Naive thymus-derived CD8-positive, alpha-beta T cell (primary cell): Measurements from ENCODE around the gene ZNF789. TPM values are rescaled to one million over a fixed set of nuclear protein-coding genes. Genes with fewer than 3 reads are reported as not detected.

Experiments
- ATAC-seq, 2 donors: fragments of 150-1000 bp; cut with Tn5 transposase in 1 of 2; sonication (Bioruptor Pico), chemical (Tn5 transposase) in 1 of 2; 1 replicate in 1 of 2; 2 replicates in 1 of 2; pipeline ENCODE4 v1.10.0; 2021; ENCODE audit warnings: mild to moderate bottlenecking in 2 of 2, moderate library complexity in 2 of 2
- POLR2A ChIA-PET: fragments of 350-600 bp; sonication (Branson Sonifier 250); formaldehyde crosslinking; loops from one replicate; lab custom pipeline; 2021; ENCODE audit warnings: antibody characterized with exemption; lab: Charles Lee
- DNase-seq, 10 donors: peaks; one replicate each; pipeline versions ENCODE4 v3.0.0 to v3.0.0-alpha.2; 2020 to 2022
- H3K27ac Mint-ChIP-seq, 10 donors: one replicate each; pipeline ENCODE4 v1.8.0; 2020 to 2022; ENCODE audit warnings: mild to moderate bottlenecking in 10 of 10, mixed read lengths in 10 of 10, moderate library complexity in 4 of 10, inconsistent platforms in 1 of 10
- H3K27me3 Mint-ChIP-seq, 5 donors: one replicate each; pipeline ENCODE4 v1.8.0; 2021 to 2022; ENCODE audit warnings: mixed read lengths in 5 of 5
- H3K36me3 Mint-ChIP-seq, 3 donors: one replicate each; pipeline ENCODE4 v1.8.0; 2020 to 2022; ENCODE audit warnings: mixed read lengths in 3 of 3, mild to moderate bottlenecking in 2 of 3, inconsistent platforms in 1 of 3
- H3K4me1 Mint-ChIP-seq, 4 donors: one replicate each; pipeline ENCODE4 v1.8.0; 2021 to 2022; ENCODE audit warnings: mixed read lengths in 4 of 4
- H3K4me3 Mint-ChIP-seq, 10 donors: one replicate each; pipeline ENCODE4 v1.8.0; 2020 to 2022; ENCODE audit warnings: mild to moderate bottlenecking in 10 of 10, mixed read lengths in 10 of 10, moderate library complexity in 6 of 10, inconsistent platforms in 1 of 10
- H3K9me3 Mint-ChIP-seq, 9 donors: one replicate each; pipeline ENCODE4 v1.8.0; 2020 to 2022; ENCODE audit warnings: mixed read lengths in 9 of 9, mild to moderate bottlenecking in 3 of 9, inconsistent platforms in 1 of 9, moderate library complexity in 1 of 9
- polyA plus RNA-seq, 3 donors: library from polyadenylated mRNA; unstranded; fragments of 300-500 nt; fragmentation: Illumina TruSeq; gene quantifications; one replicate each; pipeline ENCODE4 v1.2.3, GENCODE V29; 2021
- total RNA-seq, 8 experiments: library from RNA in 2 of 8; stranded (reverse) in 2 of 8; gene quantifications; one replicate each; pipeline ENCODE4 v1.2.3 and lab custom pipeline; 2021 to 2026

ZNF789 gene
- total and polyA plus RNA-seq, 5 experiments from 2014 or later: 7.3 to 31.8 (median 8.2) TPM

DNA sequence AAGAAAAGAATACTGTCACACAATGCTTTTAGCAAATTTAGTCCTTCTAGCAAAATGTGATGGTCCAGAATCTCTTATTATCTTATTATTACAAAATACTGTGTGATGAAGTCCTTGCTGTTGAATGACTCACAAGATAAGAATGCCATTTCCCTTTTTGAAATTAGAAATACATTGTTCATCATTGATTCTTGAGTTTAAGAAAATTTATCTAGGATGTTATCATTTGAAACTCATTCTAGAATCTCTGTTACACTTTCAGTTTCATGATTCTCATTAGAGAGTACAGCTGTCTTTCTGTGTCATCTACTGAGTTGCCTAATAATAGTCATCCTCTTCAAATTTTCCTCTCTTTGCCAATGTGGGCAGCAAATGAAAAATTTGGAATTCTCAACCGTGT, 41.4 kb downstream of the ZNF789 start:
- no peak for ATAC-seq
- DNase-seq: no peak
- Mint-ChIP-seq H3K36me3 (peaks cover 0 to 69% (median 11%) of the 10 kb centered on the region in 3 donors), H3K9me3 (no peaks in the 10 kb centered on the region), H3K4me3 (no peak overlapping the region), H3K4me1 (peaks cover 3 to 26% (median 10%) of the 10 kb centered on the region in 4 donors), H3K27ac (no peak overlapping the region), H3K27me3 (no peaks in the 10 kb centered on the region)
- POLR2A ChIA-PET: interaction anchor here (0.6 kb wide), 1 partner anchor 364 kb away, joined by 3 read pairs; no protein-coding TSS in a partner anchor

DNA sequence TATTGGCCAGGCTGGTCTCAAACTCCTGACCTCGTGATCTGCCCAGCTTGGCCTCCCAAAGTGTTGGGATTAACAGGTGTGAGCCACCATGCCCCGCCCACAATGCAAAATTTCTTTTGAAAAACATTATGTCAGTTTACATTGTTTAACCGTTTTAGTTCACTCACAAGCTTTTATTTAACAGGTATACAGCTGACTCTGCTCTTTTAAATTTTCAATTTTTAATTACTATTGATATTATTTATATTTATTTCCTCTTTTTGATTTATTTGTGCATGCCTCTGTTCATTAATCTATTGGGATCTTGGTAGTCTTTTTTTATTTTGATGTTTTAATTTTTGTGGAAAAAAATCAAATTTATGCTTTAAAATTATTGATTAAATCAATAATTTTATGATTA, 48.7 kb downstream of the ZNF789 start:
- Mint-ChIP-seq H3K27ac (no peak overlapping the region), H3K36me3 (peaks cover 9 to 57% (median 22%) of the 10 kb centered on the region in 3 donors)
- no peak for DNase-seq

DNA sequence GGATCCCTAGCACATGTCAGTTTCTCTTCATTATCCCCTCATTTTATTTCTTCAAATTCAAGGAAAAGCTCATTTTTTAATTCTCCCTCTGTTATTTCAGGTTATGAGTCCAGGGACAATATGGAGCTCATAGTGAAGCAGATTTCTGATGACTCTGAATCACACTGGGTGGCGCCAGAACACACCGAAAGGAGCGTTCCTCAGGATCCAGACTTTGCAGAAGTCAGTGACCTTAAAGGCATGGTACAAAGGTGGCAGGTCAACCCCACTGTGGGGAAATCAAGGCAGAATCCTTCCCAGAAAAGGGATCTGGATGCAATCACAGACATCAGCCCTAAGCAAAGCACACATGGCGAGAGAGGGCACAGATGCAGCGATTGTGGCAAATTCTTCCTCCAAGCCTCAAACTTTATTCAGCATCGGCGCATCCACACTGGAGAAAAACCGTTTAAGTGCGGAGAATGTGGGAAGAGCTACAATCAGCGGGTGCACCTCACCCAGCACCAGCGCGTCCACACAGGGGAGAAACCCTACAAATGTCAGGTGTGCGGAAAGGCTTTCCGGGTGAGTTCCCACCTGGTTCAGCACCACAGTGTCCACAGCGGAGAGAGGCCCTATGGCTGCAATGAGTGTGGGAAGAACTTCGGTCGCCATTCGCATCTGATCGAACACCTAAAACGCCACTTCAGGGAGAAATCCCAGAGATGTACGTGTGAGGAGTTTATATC, 53.2 kb downstream of the ZNF789 start:
- Mint-ChIP-seq H3K27ac (peak overlapping the region in 5 of 10 donors; percentile 5 to 85 (median 52)), H3K4me3 (peak overlapping the region in 1 of 10 donors; percentile 25), H3K9me3 (peaks cover 0 to 21% (median 9%) of the 10 kb centered on the region in 9 donors), H3K27me3 (no peaks in the 10 kb centered on the region), H3K4me1 (peaks cover 0 to 8% (median 2%) of the 10 kb centered on the region in 4 donors), H3K36me3 (peaks cover 17 to 63% (median 36%) of the 10 kb centered on the region in 3 donors)
- POLR2A ChIA-PET: interaction anchor here (0.6 to 1.4 kb wide), 2 partner anchors 26 to 55 kb away, joined by 3 to 4 read pairs; partner anchors contain the start of gene FAM200A
- ATAC-seq (peak; percentile 45 to 59), DNase-seq (peak in 3 of 10 donors; percentile 9 to 25 (median 15))

More for the DNA sequence above, 48.7 kb downstream of the ZNF789 start:
- POLR2A ChIA-PET: interaction anchor here (1.1 kb wide), 1 partner anchor 22 kb away, joined by 4 read pairs; the partner anchor contains the start of gene ZNF394
- H3K4me1 Mint-ChIP-seq: peaks cover 0 to 8% (median 0%) of the 10 kb centered on the region in 4 donors
- H3K4me3 Mint-ChIP-seq: no peak overlapping the region
- H3K9me3 Mint-ChIP-seq: no peaks in the 10 kb centered on the region
- no peak for ATAC-seq
- H3K27me3 Mint-ChIP-seq: no peaks in the 10 kb centered on the region

DNA sequence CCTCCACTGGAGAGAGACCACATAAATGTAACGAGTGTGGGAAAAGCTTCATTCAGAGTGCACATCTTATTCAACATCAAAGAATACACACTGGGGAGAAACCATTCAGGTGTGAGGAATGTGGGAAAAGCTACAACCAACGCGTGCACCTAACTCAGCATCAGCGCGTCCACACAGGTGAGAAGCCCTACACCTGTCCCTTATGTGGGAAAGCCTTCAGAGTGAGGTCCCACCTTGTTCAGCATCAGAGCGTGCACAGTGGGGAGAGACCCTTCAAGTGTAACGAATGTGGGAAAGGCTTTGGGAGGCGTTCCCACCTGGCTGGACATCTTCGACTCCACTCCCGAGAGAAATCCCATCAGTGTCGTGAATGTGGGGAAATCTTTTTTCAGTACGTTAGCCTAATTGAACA, 58.7 kb downstream of the ZNF789 start:
- POLR2A ChIA-PET: no interaction called here
- no peak for DNase-seq

DNA sequence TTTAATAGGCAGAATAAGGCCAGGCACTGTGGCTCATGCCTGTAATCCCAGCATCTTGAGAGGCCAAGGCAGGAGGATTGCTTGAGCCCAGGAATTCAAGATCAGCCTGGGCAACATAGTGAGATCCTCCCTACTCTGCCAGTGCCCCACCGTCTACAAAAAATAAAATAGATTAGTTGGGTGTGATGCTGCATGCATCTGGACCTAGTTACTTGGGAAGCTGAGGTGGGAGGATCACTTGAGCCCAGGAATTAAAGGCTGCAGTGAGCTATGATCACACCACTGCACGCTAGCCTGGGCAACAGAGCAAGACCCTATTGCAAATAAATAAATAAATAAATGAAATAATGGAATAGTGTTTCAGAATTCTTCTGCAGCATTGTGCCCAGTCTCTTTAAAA, 63.0 kb downstream of the ZNF789 start:
- Mint-ChIP-seq H3K27ac (no peak overlapping the region), H3K4me1 (no peaks in the 10 kb centered on the region), H3K4me3 (no peak overlapping the region), H3K9me3 (peaks cover 0 to 68% (median 28%) of the 10 kb centered on the region in 9 donors), H3K36me3 (peaks cover 26 to 36% (median 28%) of the 10 kb centered on the region in 3 donors), H3K27me3 (no peaks in the 10 kb centered on the region)
- POLR2A ChIA-PET: no interaction called here
- DNase-seq (no peak), ATAC-seq (no peak)

More for the DNA sequence above, 58.7 kb downstream of the ZNF789 start:
- Mint-ChIP-seq H3K36me3 (peaks cover 30 to 62% (median 60%) of the 10 kb centered on the region in 3 donors), H3K9me3 (peaks cover 0 to 56% (median 33%) of the 10 kb centered on the region in 9 donors), H3K27me3 (no peaks in the 10 kb centered on the region), H3K4me3 (no peak overlapping the region), H3K27ac (no peak overlapping the region), H3K4me1 (peaks cover 0 to 4% (median 0%) of the 10 kb centered on the region in 4 donors)
- no peak for ATAC-seq

Other genes starting within 250 kb of the ZNF789 start
- not detected for gene MYH16, start 200.1 kb upstream of the ZNF789 start, total RNA-seq
- gene MYH16, start 200.1 kb upstream of the ZNF789 start, polyA plus RNA-seq: not detected
- 10 to 100 TPM; 45.5 to 47.2 TPM for gene ARPC1A, start 147.0 kb upstream of the ZNF789 start, total RNA-seq
- gene ARPC1A, start 147.0 kb upstream of the ZNF789 start, polyA plus RNA-seq: 10 to 100 TPM; 42.7 to 74.8 (median 63.6) TPM
- gene ARPC1B, start 98.2 kb upstream of the ZNF789 start, total RNA-seq: 100 to 1,000 TPM; 165 to 170 TPM
- 100 to 1,000 TPM; 597 to 712 (median 662) TPM for gene ARPC1B, start 98.2 kb upstream of the ZNF789 start, polyA plus RNA-seq
- gene PDAP1, start 64.3 kb upstream of the ZNF789 start, total RNA-seq: 10 to 100 TPM; 70.2 to 75.1 TPM
- 10 to 100 TPM; 24.0 to 35.6 (median 33.4) TPM for gene PDAP1, start 64.3 kb upstream of the ZNF789 start, polyA plus RNA-seq
- gene BUD31, start 63.9 kb upstream of the ZNF789 start, total RNA-seq: 10 to 100 TPM; 61.7 to 74.6 TPM
- gene BUD31, start 63.9 kb upstream of the ZNF789 start, polyA plus RNA-seq: 100 to 1,000 TPM; 151 to 216 (median 170) TPM
- gene PTCD1, start 34.1 kb upstream of the ZNF789 start, total RNA-seq: 10 to 100 TPM; 11.5 to 13.8 TPM
- 1 to 10 TPM; 2.0 to 3.9 (median 3.2) TPM for gene PTCD1, start 34.1 kb upstream of the ZNF789 start, polyA plus RNA-seq
- gene CPSF4, start 33.9 kb upstream of the ZNF789 start, total RNA-seq: 10 to 100 TPM; 48.6 to 55.2 TPM
- gene CPSF4, start 33.9 kb upstream of the ZNF789 start, polyA plus RNA-seq: 10 to 100 TPM; 22.9 to 31.3 (median 28.1) TPM
- 100 to 1,000 TPM; 150 to 165 TPM for gene ATP5MF, start 6.7 kb upstream of the ZNF789 start, total RNA-seq
- gene ATP5MF, start 6.7 kb upstream of the ZNF789 start, polyA plus RNA-seq: 100 to 1,000 TPM; 421 to 484 (median 453) TPM
- 100 to 1,000 TPM; 107 to 120 TPM for gene ZNF394, start 27.4 kb downstream of the ZNF789 start, total RNA-seq
- gene ZNF394, start 27.4 kb downstream of the ZNF789 start, polyA plus RNA-seq: 10 to 100 TPM; 58.5 to 67.1 (median 60.8) TPM
- 1 to 10 TPM; 8.9 to 9.9 TPM for gene ZKSCAN5, start 31.8 kb downstream of the ZNF789 start, total RNA-seq
- 1 to 10 TPM; 3.0 to 5.7 (median 3.9) TPM for gene ZKSCAN5, start 31.8 kb downstream of the ZNF789 start, polyA plus RNA-seq
- 10 to 100 TPM in 1 of 2 experiments, 1 to 10 TPM in 1; 8.6 to 11.3 TPM for gene FAM200A, start 79.2 kb downstream of the ZNF789 start, total RNA-seq
- gene FAM200A, start 79.2 kb downstream of the ZNF789 start, polyA plus RNA-seq: 1 to 10 TPM; 3.2 to 6.3 (median 5.4) TPM
- 100 to 1,000 TPM; 179 to 181 TPM for gene ZNF655, start 85.8 kb downstream of the ZNF789 start, total RNA-seq
- gene ZNF655, start 85.8 kb downstream of the ZNF789 start, polyA plus RNA-seq: 10 to 100 TPM; 70.3 to 86.3 (median 74.3) TPM
- gene TMEM225B, start 125.4 kb downstream of the ZNF789 start, total RNA-seq: 1 to 10 TPM; 2.3 to 2.5 TPM
- gene TMEM225B, start 125.4 kb downstream of the ZNF789 start, polyA plus RNA-seq: 1 to 10 TPM; 2.7 to 3.4 (median 2.8) TPM
- gene ZSCAN25, start 144.1 kb downstream of the ZNF789 start, total RNA-seq: 10 to 100 TPM; 57.1 to 57.8 TPM
- 10 to 100 TPM in 2 of 3 donors, 1 to 10 TPM in 1; 9.2 to 19.0 (median 16.2) TPM for gene ZSCAN25, start 144.1 kb downstream of the ZNF789 start, polyA plus RNA-seq
- under 1 TPM in 1 of 2 experiments, not detected in 1; 0.16 TPM for gene CYP3A5, start 207.1 kb downstream of the ZNF789 start, total RNA-seq
- under 1 TPM; 0.14 to 0.41 (median 0.20) TPM for gene CYP3A5, start 207.1 kb downstream of the ZNF789 start, polyA plus RNA-seq